MM.1S (cell line): ENCODE results near the gene CABP2.

Experiments
- DNase-seq: peaks from one replicate; pipeline ENCODE4 v3.0.0-alpha.2; 2015
- H2AFZ ChIP-seq: fragments of 300-600 bp; sonication (generic); 2 replicates; pipeline ENCODE4 v1.6.0; 2016; ENCODE audit warnings: antibody characterized with exemption, low read length
- H3F3A ChIP-seq: fragments of 300-600 bp; sonication (generic); 2 replicates; pipeline ENCODE4 v1.6.1; 2016; ENCODE audit warnings: mild to moderate bottlenecking, antibody characterized with exemption, low read length, moderate library complexity, mixed read lengths; ENCODE audit not compliant: insufficient read depth
- H3K27ac ChIP-seq: fragments of 300-600 bp; sonication (generic); 2 replicates; pipeline ENCODE4 v1.5.1; 2016; ENCODE audit warnings: mild to moderate bottlenecking, low read length
- H3K27me3 ChIP-seq: fragments of 300-600 bp; sonication (generic); replicated peaks from 2 replicates; pipeline ENCODE4 v1.6.0; 2016; ENCODE audit warnings: low read length; ENCODE audit not compliant: insufficient read depth
- H3K36me3 ChIP-seq: fragments of 300-600 bp; sonication (generic); replicated peaks from 2 replicates; pipeline ENCODE4 v1.6.1; 2016; ENCODE audit warnings: mild to moderate bottlenecking, low read length, mixed read lengths; ENCODE audit not compliant: insufficient read depth
- H3K4me1 ChIP-seq: fragments of 300-600 bp; sonication (generic); 2 replicates; pipeline ENCODE4 v1.6.1; 2016; ENCODE audit warnings: low read length, mixed read lengths
- H3K4me2 ChIP-seq: fragments of 300-600 bp; sonication (generic); 2 replicates; pipeline ENCODE4 v1.6.0; 2016; ENCODE audit warnings: low read depth, low read length
- H3K4me3 ChIP-seq: fragments of 300-600 bp; sonication (generic); 2 replicates; pipeline ENCODE4 v1.5.1; 2016; ENCODE audit warnings: low read length, mixed read lengths
- H3K79me2 ChIP-seq: fragments of 300-600 bp; sonication (generic); 2 replicates; pipeline ENCODE4 v1.6.1; 2016; ENCODE audit warnings: mixed run types, low read length, mixed read lengths
- H3K9ac ChIP-seq: fragments of 300-600 bp; sonication (generic); 2 replicates; pipeline ENCODE4 v1.6.1; 2016; ENCODE audit warnings: low read length, mixed read lengths
- H3K9me2 ChIP-seq: fragments of 300-600 bp; sonication (generic); replicated peaks from 2 replicates; pipeline ENCODE4 v1.6.1; 2016; ENCODE audit warnings: mild to moderate bottlenecking, low read length, mixed read lengths; ENCODE audit not compliant: insufficient read depth
- H3K9me3 ChIP-seq: fragments of 300-600 bp; sonication (generic); replicated peaks from 2 replicates; pipeline ENCODE4 v1.6.1; 2016; ENCODE audit warnings: mild to moderate bottlenecking, low read length, mixed read lengths; ENCODE audit not compliant: insufficient read depth
- H4K20me1 ChIP-seq: fragments of 300-600 bp; sonication (generic); 2 replicates; pipeline ENCODE4 v1.6.1; 2016; ENCODE audit warnings: mild to moderate bottlenecking, low read length, moderate library complexity, mixed read lengths; ENCODE audit not compliant: insufficient read depth
- EZH2 ChIP-seq: fragments of 300-600 bp; sonication (generic); optimal IDR thresholded peaks from 2 replicates; pipeline ENCODE3; 2017; ENCODE audit warnings: low read depth, mild to moderate bottlenecking, antibody characterized with exemption, low read length, mixed read lengths
- EZH2phosphoT487 ChIP-seq: fragments of 300-600 bp; sonication (generic); IDR thresholded peaks from 2 replicates; pipeline ENCODE4 v1.6.1; 2018; ENCODE audit warnings: antibody characterized with exemption, low read length
- TF ChIP-seq, protein P1 (sequence below): fragments of 300-600 bp; sonication (generic); IDR thresholded peaks from 2 replicates; pipeline ENCODE4 v1.5.1; 2016; ENCODE audit warnings: antibody characterized with exemption, low read length, mixed read lengths

Gene CABP2

DNA sequence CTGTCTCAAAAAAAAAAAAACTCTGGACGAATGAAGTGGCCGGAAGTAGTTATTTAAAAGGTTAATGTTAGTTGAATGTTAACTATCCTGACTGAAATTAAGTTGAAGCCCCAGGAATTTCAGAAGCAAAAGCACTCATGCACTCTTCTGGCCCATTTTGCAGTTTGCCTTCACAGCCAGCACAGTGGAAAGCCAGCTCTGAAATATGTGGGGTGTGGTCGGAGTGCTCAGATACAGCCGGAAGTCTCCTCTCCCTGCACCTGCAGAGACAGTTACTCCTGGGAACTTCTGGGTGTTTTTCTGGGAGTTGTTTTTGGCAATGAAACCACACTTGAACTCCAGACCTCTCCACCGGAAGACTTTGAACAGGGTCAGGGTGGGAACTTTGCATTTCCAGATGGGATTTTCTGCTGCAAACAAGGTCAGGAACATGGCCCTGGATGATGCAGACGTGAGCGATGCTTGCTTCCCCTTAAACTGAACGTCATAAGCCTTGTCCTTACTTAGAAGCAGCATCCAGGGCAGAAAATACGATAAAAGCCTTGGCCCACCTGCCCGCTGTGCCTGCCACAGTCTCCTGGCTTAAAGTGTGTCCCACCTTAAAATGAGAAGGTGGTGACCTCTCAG is 21.5 kb upstream of the CABP2 start:
- Histone ChIP-seq H3K27me3 (no peaks in the 10 kb centered on the region), H3K4me3 (no peak overlapping the region), H2AFZ (no peak overlapping the region), H3F3A (no peaks in the 10 kb centered on the region), H3K4me2 (no peak overlapping the region), H3K27ac (no peak overlapping the region), H3K9me2 (no peaks in the 10 kb centered on the region), H3K9me3 (no peaks in the 10 kb centered on the region), H4K20me1 (no peaks in the 10 kb centered on the region), H3K36me3 (no peaks in the 10 kb centered on the region), H3K9ac (no peak overlapping the region), H3K79me2 (no peaks in the 10 kb centered on the region), H3K4me1 (no peaks in the 10 kb centered on the region)
- DNase-seq: no peak
- no peak for TF ChIP-seq EZH2phosphoT487
- TF ChIP-seq, protein P1, sequence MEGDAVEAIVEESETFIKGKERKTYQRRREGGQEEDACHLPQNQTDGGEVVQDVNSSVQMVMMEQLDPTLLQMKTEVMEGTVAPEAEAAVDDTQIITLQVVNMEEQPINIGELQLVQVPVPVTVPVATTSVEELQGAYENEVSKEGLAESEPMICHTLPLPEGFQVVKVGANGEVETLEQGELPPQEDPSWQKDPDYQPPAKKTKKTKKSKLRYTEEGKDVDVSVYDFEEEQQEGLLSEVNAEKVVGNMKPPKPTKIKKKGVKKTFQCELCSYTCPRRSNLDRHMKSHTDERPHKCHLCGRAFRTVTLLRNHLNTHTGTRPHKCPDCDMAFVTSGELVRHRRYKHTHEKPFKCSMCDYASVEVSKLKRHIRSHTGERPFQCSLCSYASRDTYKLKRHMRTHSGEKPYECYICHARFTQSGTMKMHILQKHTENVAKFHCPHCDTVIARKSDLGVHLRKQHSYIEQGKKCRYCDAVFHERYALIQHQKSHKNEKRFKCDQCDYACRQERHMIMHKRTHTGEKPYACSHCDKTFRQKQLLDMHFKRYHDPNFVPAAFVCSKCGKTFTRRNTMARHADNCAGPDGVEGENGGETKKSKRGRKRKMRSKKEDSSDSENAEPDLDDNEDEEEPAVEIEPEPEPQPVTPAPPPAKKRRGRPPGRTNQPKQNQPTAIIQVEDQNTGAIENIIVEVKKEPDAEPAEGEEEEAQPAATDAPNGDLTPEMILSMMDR: no peak
- TF ChIP-seq EZH2: no peak

DNA sequence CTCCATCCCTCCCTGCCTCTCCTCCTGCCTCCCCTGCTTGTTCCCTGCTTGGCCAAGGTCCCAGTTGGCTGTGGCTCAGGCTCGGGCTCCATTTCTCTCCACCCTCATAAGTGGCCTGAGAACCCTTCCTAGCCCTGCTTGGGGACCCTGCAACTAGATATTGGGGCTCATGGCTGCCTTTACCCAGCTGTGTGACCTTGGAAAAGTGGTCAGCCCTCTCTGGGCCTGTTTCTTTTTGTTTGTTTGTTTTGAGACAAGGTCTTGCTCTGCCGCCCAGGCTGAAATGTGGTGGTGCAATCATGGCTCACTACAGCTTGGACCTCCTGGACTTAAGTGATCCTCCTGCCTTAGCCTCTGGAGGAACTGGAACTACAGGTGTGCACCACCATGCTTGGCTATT is 20.3 kb upstream of the CABP2 start:
- H3K9me3 ChIP-seq: no peaks in the 10 kb centered on the region
- TF ChIP-seq EZH2phosphoT487 (no peak), EZH2 (no peak)
- H3K4me2 ChIP-seq: no peak overlapping the region
- H3F3A ChIP-seq: no peaks in the 10 kb centered on the region
- no peak for DNase-seq
- no peaks in the 10 kb centered on the region for H3K9me2 ChIP-seq
- no peaks in the 10 kb centered on the region for H3K79me2 ChIP-seq
- H2AFZ ChIP-seq: no peak overlapping the region
- H3K27ac ChIP-seq: no peak overlapping the region
- no peaks in the 10 kb centered on the region for H3K36me3 ChIP-seq
- H3K9ac ChIP-seq: no peak overlapping the region
- H3K27me3 ChIP-seq: no peaks in the 10 kb centered on the region
- H4K20me1 ChIP-seq: no peaks in the 10 kb centered on the region
- H3K4me3 ChIP-seq: no peak overlapping the region
- H3K4me1 ChIP-seq: no peaks in the 10 kb centered on the region

DNA sequence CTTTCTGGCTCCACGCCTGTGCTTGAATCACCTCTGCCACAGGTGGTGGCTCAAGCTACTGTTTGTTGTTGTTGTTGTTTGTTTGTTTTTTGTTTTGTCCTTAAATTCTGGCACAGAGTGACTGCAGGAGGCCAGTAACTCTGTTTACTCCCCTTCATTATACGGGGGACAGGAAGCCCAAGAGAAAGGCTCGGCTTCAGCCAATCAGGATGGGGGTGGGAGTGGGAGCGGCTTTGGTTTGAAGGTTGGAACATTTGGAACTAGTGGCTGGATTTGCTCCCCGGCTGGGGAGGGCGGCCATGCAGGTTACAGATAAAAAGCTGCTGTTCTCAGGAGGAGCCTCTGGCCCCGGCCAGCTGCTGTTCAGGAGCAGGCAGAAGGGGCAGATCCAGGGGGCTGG is 19.7 kb upstream of the CABP2 start:
- no peak for TF ChIP-seq EZH2phosphoT487
- no peak for TF ChIP-seq EZH2
- TF ChIP-seq, protein P1: no peak
- no peaks in the 10 kb centered on the region for H3K4me1 ChIP-seq
- H3K9me2 ChIP-seq: no peaks in the 10 kb centered on the region
- no peaks in the 10 kb centered on the region for H4K20me1 ChIP-seq
- no peak overlapping the region for H3K27ac ChIP-seq
- H3K9ac ChIP-seq: no peak overlapping the region
- no peak for DNase-seq
- H3K79me2 ChIP-seq: no peaks in the 10 kb centered on the region
- no peaks in the 10 kb centered on the region for H3F3A ChIP-seq
- H2AFZ ChIP-seq: no peak overlapping the region
- H3K36me3 ChIP-seq: no peaks in the 10 kb centered on the region
- H3K4me3 ChIP-seq: no peak overlapping the region
- H3K27me3 ChIP-seq: no peaks in the 10 kb centered on the region
- H3K4me2 ChIP-seq: no peak overlapping the region
- H3K9me3 ChIP-seq: no peaks in the 10 kb centered on the region

DNA sequence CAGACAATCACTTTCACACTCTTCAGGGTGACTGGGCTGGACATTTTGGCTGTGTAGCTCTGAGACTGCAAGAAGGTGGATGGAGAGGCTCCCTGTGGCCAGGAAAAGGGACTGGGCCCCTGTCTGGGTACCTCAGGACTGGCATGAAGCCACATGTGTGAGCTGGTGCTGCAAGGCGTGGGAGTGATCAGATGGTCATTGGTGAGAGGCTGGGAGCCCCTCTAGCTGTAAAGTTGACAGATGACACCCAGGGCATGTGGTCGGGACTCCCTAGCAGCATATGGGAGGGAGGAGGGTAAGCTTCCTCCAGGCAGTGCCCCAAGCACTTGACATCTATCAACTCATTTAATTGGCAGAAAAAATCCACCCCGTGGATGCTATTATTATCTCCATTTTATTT is 18.9 kb upstream of the CABP2 start:
- Histone ChIP-seq H3K4me2 (no peak overlapping the region), H3K4me3 (no peak overlapping the region), H2AFZ (no peak overlapping the region), H3K36me3 (no peaks in the 10 kb centered on the region), H3K4me1 (no peaks in the 10 kb centered on the region), H3K9me2 (no peaks in the 10 kb centered on the region), H3K9ac (no peak overlapping the region), H4K20me1 (no peaks in the 10 kb centered on the region), H3K79me2 (no peaks in the 10 kb centered on the region), H3K9me3 (no peaks in the 10 kb centered on the region), H3K27ac (no peak overlapping the region), H3K27me3 (no peaks in the 10 kb centered on the region), H3F3A (no peaks in the 10 kb centered on the region)
- no peak for DNase-seq
- TF ChIP-seq EZH2: no peak
- TF ChIP-seq, protein P1: no peak
- no peak for TF ChIP-seq EZH2phosphoT487
